Liver (tissue), 9 donors: ENCODE measurements around the gene RTP5. TPM values are rescaled to one million over a fixed set of nuclear protein-coding genes. Genes with fewer than 3 reads are reported as not detected.
A peak's percentile ranks its signal among the peaks of the same experiment; 100 is the strongest.

Source experiments
- DNase-seq: peaks from one replicate; pipeline ENCODE4 v3.0.0-alpha.2; 2017; ENCODE audit warnings: low spot score
- H3K27ac ChIP-seq, 2 donors: one replicate each; pipeline ENCODE4 v1.7.0; 2013; ENCODE audit warnings: inconsistent platforms in 2 of 2, low read length in 2 of 2, control low read depth in 1 of 2, low read depth in 1 of 2, mild to moderate bottlenecking in 1 of 2
- H3K27me3 ChIP-seq, 4 donors: one replicate each; pipeline versions ENCODE4 v1.6.1 to v1.7.0; 2013; ENCODE audit warnings: low read length in 3 of 4, inconsistent platforms in 1 of 4, mild to moderate bottlenecking in 1 of 4, moderate library complexity in 1 of 4; ENCODE audit not compliant: control insufficient read depth in 4 of 4, insufficient read depth in 4 of 4
- H3K36me3 ChIP-seq, 4 donors: one replicate each; pipeline versions ENCODE4 v1.6.1 to v1.7.0; 2013; ENCODE audit warnings: low read length in 3 of 4, mild to moderate bottlenecking in 3 of 4, low read depth in 1 of 4, moderate library complexity in 1 of 4; ENCODE audit not compliant: control insufficient read depth in 4 of 4, insufficient read depth in 3 of 4
- H3K4me1 ChIP-seq, 4 donors: one replicate each; pipeline versions ENCODE4 v1.6.1 to v1.7.0; 2013; ENCODE audit warnings: low read length in 3 of 4, mild to moderate bottlenecking in 3 of 4, moderate library complexity in 1 of 4; ENCODE audit not compliant: control insufficient read depth in 4 of 4, insufficient read depth in 4 of 4
- H3K4me3 ChIP-seq, 3 donors: one replicate each; pipeline versions ENCODE4 v1.6.1 to v1.7.0; 2013; ENCODE audit warnings: low read length in 3 of 3, control low read depth in 1 of 3, low read depth in 1 of 3, mild to moderate bottlenecking in 1 of 3
- H3K9ac ChIP-seq, 2 donors: one replicate each; pipeline ENCODE4 v1.7.0; 2013; ENCODE audit warnings: low read length in 2 of 2, mild to moderate bottlenecking in 2 of 2, moderate library complexity in 2 of 2, control low read depth in 1 of 2, low read depth in 1 of 2
- H3K9me3 ChIP-seq, 4 donors: one replicate each; pipeline versions ENCODE4 v1.6.1 to v1.7.0; 2013; ENCODE audit warnings: low read length in 3 of 4; ENCODE audit not compliant: control insufficient read depth in 4 of 4
- EGR1 ChIP-seq, 2 donors: IDR thresholded peaks; 2 replicates each; pipeline ENCODE4 v1.6.1; 2016 to 2018; ENCODE audit warnings: antibody characterized with exemption in 2 of 2, low read depth in 2 of 2
- FOXA1 ChIP-seq: IDR thresholded peaks from 2 replicates; pipeline ENCODE4 v1.6.1; 2016; ENCODE audit warnings: antibody characterized with exemption
- HNF4G ChIP-seq: IDR thresholded peaks from 2 replicates; pipeline ENCODE4 v1.6.1; 2016; ENCODE audit warnings: antibody characterized with exemption
- JUND ChIP-seq, 2 donors: IDR thresholded peaks; 2 replicates each; pipeline ENCODE4 v1.6.1; 2016; ENCODE audit warnings: antibody characterized with exemption in 2 of 2
- NR2F2 ChIP-seq: IDR thresholded peaks from 2 replicates; pipeline ENCODE4 v1.6.1; 2016; ENCODE audit warnings: antibody characterized with exemption
- RXRA ChIP-seq, 2 donors: IDR thresholded peaks; 2 replicates each; pipeline ENCODE4 v1.6.1; 2017 to 2018; ENCODE audit warnings: antibody characterized with exemption in 2 of 2, mild to moderate bottlenecking in 1 of 2
- TAF1 ChIP-seq: conservative IDR thresholded peaks from 2 replicates; pipeline ENCODE4 v1.6.1; 2016; ENCODE audit warnings: antibody characterized with exemption, mild to moderate bottlenecking
- YY1 ChIP-seq: IDR thresholded peaks from 2 replicates; pipeline ENCODE4 v1.6.1; 2016; ENCODE audit warnings: antibody characterized with exemption, mild to moderate bottlenecking
- WGBS: extraction: QIAGEN DNeasy Blood & Tissue Kit; methylation state at CpG from one replicate; pipeline ENCODE4 v1.1.7; 2013; 5-methylcytosine and 5-hydroxymethylcytosine counted together
- polyA plus RNA-seq, 2 donors: library from polyadenylated mRNA; stranded (reverse) in 1 of 2; unstranded in 1 of 2; fragments of 200-250 nt in 1 of 2; fragments of >200 nt in 1 of 2; fragmentation: Nextera tagmentation in 1 of 2; extraction: Ambion mirVana in 1 of 2; gene quantifications; one replicate each; pipeline versions ENCODE4 v1.2.1 to v1.2.3, GENCODE V29; 2013 to 2015
- total RNA-seq, 2 donors: library from RNA; depleted of rRNA; stranded (reverse); fragments of >200 nt; gene quantifications; one replicate each; pipeline ENCODE4 v1.2.3, GENCODE V29; 2014
- TF ChIP-seq, protein P1 (sequence below): IDR thresholded peaks from 2 replicates; pipeline ENCODE4 v1.6.1; 2016; ENCODE audit warnings: antibody characterized with exemption
- TF ChIP-seq, protein P2 (sequence below): IDR thresholded peaks from 2 replicates; pipeline ENCODE4 v1.6.1; 2016; ENCODE audit warnings: antibody characterized with exemption
- TF ChIP-seq, protein P3 (sequence below): fragments of 150-350 bp; IDR thresholded peaks from 2 replicates; pipeline ENCODE4 v1.5.1; 2017; ENCODE audit warnings: improper control_type of control experiment, low read depth, low read length; ENCODE audit not compliant: missing input control
- TF ChIP-seq, protein P4 (sequence below): IDR thresholded peaks from 2 replicates; pipeline ENCODE4 v1.6.1; 2016; ENCODE audit warnings: antibody characterized with exemption, mild to moderate bottlenecking
- donor health status: healthy.
- donor health status: healthy.
- donor health status: healthy.
- donor health status: healthy.
- donor health status: healthy.

Gene RTP5
- total and polyA plus RNA-seq, 4 donors, result under 0.01 to 0.03 TPM; not detected in 2

DNA sequence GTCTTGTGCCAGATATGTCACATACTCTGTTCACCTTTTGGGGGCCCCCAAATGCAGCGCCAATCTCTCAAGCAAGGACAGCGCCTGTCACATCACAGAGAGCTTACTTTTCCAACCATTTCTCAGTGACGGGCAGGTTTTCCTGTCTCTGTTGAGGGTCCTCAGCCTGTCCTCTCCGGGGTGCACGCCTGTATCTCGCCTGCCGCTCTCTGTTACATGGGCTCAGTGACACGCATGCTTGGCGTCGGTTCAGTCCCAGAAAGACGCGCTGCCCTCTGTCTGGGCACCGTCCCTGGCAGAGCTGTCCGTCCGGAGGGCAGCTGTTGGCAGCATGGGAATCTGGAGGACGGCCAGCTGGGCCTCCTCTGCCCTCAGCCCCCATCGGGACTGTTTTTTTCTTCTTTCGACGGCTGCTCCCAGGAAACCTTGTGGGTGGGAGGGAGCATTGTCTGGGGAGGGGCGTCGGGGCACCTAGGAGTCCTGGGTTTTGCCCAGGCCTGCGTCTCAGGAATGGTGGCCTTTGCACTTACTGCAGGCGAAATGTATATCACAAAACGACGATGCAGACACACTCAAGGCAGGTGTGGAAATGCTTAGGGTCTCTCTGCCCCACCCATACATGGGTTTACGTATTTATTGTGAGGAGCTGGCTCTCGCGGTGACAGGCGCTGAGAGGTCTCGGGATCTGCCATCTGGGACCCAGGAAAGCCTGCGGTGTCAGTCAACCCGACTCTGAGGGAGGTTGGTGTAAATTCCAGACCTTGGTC, 30.9 kb downstream of the RTP5 start:
- Histone ChIP-seq H3K9me3 (no peaks in the 10 kb centered on the region), H3K27me3 (no peaks in the 10 kb centered on the region), H3K9ac (no peak overlapping the region), H3K27ac (no peak overlapping the region), H3K36me3 (no peaks in the 10 kb centered on the region), H3K4me1 (peaks cover 0 to 10% (median 7%) of the 10 kb centered on the region in 4 donors), H3K4me3 (no peak overlapping the region)
- no peak for TF ChIP-seq JUND (IDR thresholded peaks at IDR 0.05)
- no peak for TF ChIP-seq HNF4G
- 91% methylated on average over 32 of the region's 32 CpGs for WGBS
- DNase-seq, result peak; percentile 28

DNA sequence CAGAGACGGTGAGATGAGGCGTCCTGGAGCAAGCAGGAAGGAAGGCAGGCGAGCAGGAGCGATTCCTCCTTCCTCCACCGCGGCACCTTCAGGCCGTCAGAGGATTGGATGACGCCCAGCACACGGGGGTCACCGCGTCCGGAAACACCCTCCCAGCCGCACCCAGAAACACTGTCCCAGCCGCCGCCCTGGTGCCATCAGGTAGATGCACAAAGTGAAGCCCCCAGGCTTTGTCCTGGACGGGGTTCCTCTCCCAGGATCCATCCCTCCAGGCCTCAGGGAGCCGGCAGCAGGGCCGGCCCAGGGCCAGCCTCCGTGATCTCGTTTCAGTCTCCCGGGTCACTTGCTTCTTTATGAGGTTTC, 31.5 kb downstream of the RTP5 start:
- H3K9ac ChIP-seq, result no peak overlapping the region
- H3K27ac ChIP-seq, result no peak overlapping the region
- H3K36me3 ChIP-seq, result no peaks in the 10 kb centered on the region
- H3K4me1 ChIP-seq, result peaks cover 0 to 9% (median 5%) of the 10 kb centered on the region in 4 donors
- no peaks in the 10 kb centered on the region for H3K27me3 ChIP-seq
- DNase-seq, result no peak
- H3K4me3 ChIP-seq, result no peak overlapping the region
- no peaks in the 10 kb centered on the region for H3K9me3 ChIP-seq
- WGBS, result 96% methylated on average over 21 of the region's 21 CpGs
- no peak for TF ChIP-seq FOXA1
- TF ChIP-seq RXRA (IDR thresholded peaks at IDR 0.05), result no peak
- TF ChIP-seq, protein P1, sequence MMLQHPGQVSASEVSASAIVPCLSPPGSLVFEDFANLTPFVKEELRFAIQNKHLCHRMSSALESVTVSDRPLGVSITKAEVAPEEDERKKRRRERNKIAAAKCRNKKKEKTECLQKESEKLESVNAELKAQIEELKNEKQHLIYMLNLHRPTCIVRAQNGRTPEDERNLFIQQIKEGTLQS, result no peak
- TF ChIP-seq, protein P2, sequence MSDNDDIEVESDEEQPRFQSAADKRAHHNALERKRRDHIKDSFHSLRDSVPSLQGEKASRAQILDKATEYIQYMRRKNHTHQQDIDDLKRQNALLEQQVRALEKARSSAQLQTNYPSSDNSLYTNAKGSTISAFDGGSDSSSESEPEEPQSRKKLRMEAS, result no peak
- TF ChIP-seq, protein P3, sequence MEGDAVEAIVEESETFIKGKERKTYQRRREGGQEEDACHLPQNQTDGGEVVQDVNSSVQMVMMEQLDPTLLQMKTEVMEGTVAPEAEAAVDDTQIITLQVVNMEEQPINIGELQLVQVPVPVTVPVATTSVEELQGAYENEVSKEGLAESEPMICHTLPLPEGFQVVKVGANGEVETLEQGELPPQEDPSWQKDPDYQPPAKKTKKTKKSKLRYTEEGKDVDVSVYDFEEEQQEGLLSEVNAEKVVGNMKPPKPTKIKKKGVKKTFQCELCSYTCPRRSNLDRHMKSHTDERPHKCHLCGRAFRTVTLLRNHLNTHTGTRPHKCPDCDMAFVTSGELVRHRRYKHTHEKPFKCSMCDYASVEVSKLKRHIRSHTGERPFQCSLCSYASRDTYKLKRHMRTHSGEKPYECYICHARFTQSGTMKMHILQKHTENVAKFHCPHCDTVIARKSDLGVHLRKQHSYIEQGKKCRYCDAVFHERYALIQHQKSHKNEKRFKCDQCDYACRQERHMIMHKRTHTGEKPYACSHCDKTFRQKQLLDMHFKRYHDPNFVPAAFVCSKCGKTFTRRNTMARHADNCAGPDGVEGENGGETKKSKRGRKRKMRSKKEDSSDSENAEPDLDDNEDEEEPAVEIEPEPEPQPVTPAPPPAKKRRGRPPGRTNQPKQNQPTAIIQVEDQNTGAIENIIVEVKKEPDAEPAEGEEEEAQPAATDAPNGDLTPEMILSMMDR, result no peak
- TF ChIP-seq, protein P4, sequence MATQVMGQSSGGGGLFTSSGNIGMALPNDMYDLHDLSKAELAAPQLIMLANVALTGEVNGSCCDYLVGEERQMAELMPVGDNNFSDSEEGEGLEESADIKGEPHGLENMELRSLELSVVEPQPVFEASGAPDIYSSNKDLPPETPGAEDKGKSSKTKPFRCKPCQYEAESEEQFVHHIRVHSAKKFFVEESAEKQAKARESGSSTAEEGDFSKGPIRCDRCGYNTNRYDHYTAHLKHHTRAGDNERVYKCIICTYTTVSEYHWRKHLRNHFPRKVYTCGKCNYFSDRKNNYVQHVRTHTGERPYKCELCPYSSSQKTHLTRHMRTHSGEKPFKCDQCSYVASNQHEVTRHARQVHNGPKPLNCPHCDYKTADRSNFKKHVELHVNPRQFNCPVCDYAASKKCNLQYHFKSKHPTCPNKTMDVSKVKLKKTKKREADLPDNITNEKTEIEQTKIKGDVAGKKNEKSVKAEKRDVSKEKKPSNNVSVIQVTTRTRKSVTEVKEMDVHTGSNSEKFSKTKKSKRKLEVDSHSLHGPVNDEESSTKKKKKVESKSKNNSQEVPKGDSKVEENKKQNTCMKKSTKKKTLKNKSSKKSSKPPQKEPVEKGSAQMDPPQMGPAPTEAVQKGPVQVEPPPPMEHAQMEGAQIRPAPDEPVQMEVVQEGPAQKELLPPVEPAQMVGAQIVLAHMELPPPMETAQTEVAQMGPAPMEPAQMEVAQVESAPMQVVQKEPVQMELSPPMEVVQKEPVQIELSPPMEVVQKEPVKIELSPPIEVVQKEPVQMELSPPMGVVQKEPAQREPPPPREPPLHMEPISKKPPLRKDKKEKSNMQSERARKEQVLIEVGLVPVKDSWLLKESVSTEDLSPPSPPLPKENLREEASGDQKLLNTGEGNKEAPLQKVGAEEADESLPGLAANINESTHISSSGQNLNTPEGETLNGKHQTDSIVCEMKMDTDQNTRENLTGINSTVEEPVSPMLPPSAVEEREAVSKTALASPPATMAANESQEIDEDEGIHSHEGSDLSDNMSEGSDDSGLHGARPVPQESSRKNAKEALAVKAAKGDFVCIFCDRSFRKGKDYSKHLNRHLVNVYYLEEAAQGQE, result no peak

DNA sequence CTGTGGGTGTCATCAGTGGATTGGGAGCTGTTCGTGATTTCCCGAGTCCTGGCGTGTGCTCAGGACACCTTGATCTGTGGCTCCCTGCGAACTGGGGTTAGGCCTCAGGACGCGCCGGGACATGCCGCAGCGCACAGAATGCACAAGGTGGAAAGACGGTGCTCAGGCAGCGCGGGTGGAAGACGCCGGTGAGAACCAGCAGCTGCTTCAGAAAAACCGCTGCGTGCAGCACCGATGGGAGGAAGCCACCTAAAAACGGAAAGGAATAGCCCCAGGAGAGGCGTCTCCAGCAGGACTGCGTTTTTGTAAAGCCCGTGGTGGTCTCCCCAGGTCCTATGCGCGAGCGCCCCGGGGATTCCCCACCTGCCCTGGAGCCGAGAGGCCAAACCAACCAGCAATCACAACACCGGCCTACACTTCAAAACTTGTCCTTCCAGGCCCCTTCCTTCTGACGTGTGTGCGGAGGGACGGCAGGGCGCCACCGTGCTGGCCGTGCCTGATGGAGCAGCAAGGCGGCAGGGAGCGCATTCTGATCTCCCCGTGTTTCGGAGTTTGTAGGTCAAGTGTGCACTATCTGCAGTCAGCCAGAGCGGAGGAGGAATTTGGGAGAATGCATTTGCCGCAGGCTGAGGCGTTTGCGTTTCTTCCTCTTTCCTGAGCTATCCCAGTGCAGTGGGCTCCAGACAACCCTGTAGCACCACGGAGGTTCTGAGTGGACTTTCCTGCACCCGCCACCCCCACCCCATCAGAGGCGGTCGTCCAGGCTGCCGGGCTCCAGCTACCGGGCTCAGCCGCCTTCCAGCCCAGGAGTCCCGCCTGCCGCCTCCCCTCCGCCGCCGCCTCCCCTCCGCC, 32.2 kb downstream of the RTP5 start:
- Histone ChIP-seq H3K4me1 (peaks cover 0 to 8% (median 4%) of the 10 kb centered on the region in 4 donors), H3K9me3 (no peaks in the 10 kb centered on the region), H3K36me3 (no peaks in the 10 kb centered on the region), H3K4me3 (no peak overlapping the region), H3K27ac (no peak overlapping the region), H3K27me3 (no peaks in the 10 kb centered on the region), H3K9ac (no peak overlapping the region)
- WGBS, result 87% methylated on average over 54 of the region's 54 CpGs
- peak; percentile 31 for DNase-seq
- no peak for TF ChIP-seq RXRA (IDR thresholded peaks at IDR 0.05)
- TF ChIP-seq, protein P2, result no peak
- no peak for TF ChIP-seq TAF1
- no peak for TF ChIP-seq NR2F2
- TF ChIP-seq FOXA1, result no peak
- TF ChIP-seq EGR1 (IDR thresholded peaks at IDR 0.05; ENCODE audit: low read depth in 2 of 2), result no peak
- TF ChIP-seq YY1, result no peak
- TF ChIP-seq, protein P4, result no peak
